ENCODE data around the gene RBM15B. TPM values are rescaled to one million over a fixed set of nuclear protein-coding genes. Genes with fewer than 3 reads are reported as not detected.
A peak's percentile ranks its signal among the peaks of the same experiment; 100 is the strongest.

Gene RBM15B
- total RNA-seq, 4 donors from 2014 or later: 33.6 to 50.9 (median 41.7) TPM

DNA sequence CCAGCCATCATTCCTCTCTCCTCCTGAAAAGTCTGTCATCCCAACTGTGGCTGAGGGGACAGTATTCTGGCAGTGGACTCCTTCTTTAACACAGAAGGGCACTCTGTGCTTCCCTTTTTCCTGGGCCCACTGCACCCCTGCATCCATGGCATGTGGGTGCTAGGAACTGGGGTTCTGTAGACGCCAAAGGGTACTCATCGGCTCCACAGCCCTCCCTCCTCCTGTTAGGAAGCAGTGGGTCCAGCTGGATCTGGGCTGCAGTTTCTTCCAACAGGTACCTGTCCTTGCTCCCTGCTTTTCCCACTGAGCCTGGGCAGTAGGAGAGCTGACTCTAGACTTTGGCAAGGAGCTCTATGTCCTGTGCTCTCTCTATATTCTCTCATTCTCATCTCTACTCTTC is 12.4 kb upstream of the RBM15B start:
- peak; percentile 25 to 71 for DNase-seq (ENCODE audit: low spot score in 2 of 2)
- Histone ChIP-seq H3K27me3 (no peaks in the 10 kb centered on the region), H3K36me3 (no peaks in the 10 kb centered on the region), H3K27ac (no peak overlapping the region), H3K4me3 (no peak overlapping the region), H3K9me3 (no peaks in the 10 kb centered on the region), H3K4me1 (peaks cover 4% of the 10 kb centered on the region)
- 92% methylated on average over 2 of the region's 2 CpGs for WGBS
- TF ChIP-seq EP300 (IDR thresholded peaks at IDR 0.05) (no peak), POLR2AphosphoS5 (IDR thresholded peaks at IDR 0.05) (no peak), CTCF (IDR thresholded peaks at IDR 0.05) (no peak), POLR2A (IDR thresholded peaks at IDR 0.05) (no peak)

DNA sequence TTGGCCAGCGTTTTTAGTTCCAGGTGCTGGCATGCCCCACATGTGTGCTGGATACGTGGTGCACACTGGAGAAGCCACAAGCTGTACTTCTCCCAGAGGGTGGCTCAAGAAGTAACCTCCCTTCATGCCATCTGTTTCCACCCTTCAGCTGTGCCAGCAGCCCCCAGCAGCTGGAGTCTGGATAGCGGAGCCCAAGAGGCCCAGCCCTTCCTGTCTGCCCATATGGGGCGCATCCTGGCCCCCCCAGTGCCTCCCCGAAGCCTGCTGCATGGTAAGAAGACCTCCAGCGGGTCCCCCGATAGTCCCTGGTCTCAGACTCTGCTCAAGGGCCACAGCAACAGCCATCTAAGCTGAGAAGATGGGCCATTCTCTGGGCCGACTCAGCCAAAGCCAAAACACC is 11.8 kb upstream of the RBM15B start:
- H3K36me3 ChIP-seq: no peaks in the 10 kb centered on the region
- H3K4me3 ChIP-seq: no peak overlapping the region
- peaks cover 10% of the 10 kb centered on the region for H3K4me1 ChIP-seq
- WGBS: 71% methylated on average over 7 of the region's 8 CpGs
- peak; percentile 40 to 49 for DNase-seq (ENCODE audit: low spot score in 2 of 2)
- TF ChIP-seq POLR2AphosphoS5 (IDR thresholded peaks at IDR 0.05) (no peak), POLR2A (IDR thresholded peaks at IDR 0.05) (no peak), CTCF (IDR thresholded peaks at IDR 0.05) (no peak), EP300 (IDR thresholded peaks at IDR 0.05) (no peak)
- no peak overlapping the region for H3K27ac ChIP-seq
- no peaks in the 10 kb centered on the region for H3K27me3 ChIP-seq
- H3K9me3 ChIP-seq: no peaks in the 10 kb centered on the region

GRCh38 chr3:51379746-51380455 is 11.2 kb upstream of the RBM15B start:
- H3K36me3 ChIP-seq: no peaks in the 10 kb centered on the region
- no peaks in the 10 kb centered on the region for H3K9me3 ChIP-seq
- H3K4me1 ChIP-seq: peaks cover 11% of the 10 kb centered on the region
- DNase-seq (ENCODE audit: low spot score in 2 of 2): peak; percentile 32 to 70
- 94% methylated on average over 7 of the region's 8 CpGs for WGBS
- TF ChIP-seq POLR2A (IDR thresholded peaks at IDR 0.05) (no peak), POLR2AphosphoS5 (IDR thresholded peaks at IDR 0.05) (no peak), CTCF (IDR thresholded peaks at IDR 0.05) (no peak), EP300 (IDR thresholded peaks at IDR 0.05) (no peak)
- H3K4me3 ChIP-seq: no peak overlapping the region
- H3K27ac ChIP-seq: no peak overlapping the region
- H3K27me3 ChIP-seq: no peaks in the 10 kb centered on the region

- no peaks in the 10 kb centered on the region for H3K36me3 ChIP-seq
- no peaks in the 10 kb centered on the region for H3K27me3 ChIP-seq
- DNase-seq (ENCODE audit: low spot score in 2 of 2): peak; percentile 28 to 65
- peaks cover 14% of the 10 kb centered on the region for H3K4me1 ChIP-seq
- TF ChIP-seq EP300 (IDR thresholded peaks at IDR 0.05): no peak
- TF ChIP-seq POLR2AphosphoS5 (IDR thresholded peaks at IDR 0.05): no peak
- no peak for TF ChIP-seq CTCF (IDR thresholded peaks at IDR 0.05)
- no peak for TF ChIP-seq POLR2A (IDR thresholded peaks at IDR 0.05)
- H3K4me3 ChIP-seq: no peak overlapping the region
- WGBS: 81% methylated on average over 12 of the region's 15 CpGs
- H3K9me3 ChIP-seq: no peaks in the 10 kb centered on the region
- no peak overlapping the region for H3K27ac ChIP-seq
These were observed 10.3 kb upstream of the RBM15B start for GRCh38 chr3:51380601-51381332.

DNA sequence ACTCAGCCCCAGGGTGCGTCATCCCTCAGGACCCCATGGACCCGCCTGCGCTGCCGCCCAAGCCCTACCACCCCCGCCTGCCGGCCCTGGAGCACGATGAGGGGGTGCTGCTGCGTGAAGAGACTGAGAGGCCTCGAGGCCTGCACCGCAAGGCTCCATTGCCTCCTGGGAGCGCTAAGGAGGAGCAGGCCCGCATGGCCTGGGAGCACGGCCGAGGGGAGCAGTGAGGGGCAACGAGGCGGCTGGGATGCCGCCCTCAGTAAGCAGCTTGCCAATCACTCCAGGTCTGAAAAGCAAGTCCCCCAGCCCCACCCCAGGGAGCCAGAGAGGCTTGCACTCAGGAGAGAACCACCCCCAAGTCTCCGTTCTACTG is 9.8 kb upstream of the RBM15B start:
- no peaks in the 10 kb centered on the region for H3K36me3 ChIP-seq
- peaks cover 19% of the 10 kb centered on the region for H3K4me1 ChIP-seq
- H3K4me3 ChIP-seq: no peak overlapping the region
- peak; percentile 59 to 70 for DNase-seq (ENCODE audit: low spot score in 2 of 2)
- H3K27ac ChIP-seq: no peak overlapping the region
- WGBS: 100% methylated on average over 1 of the region's 18 CpGs
- H3K27me3 ChIP-seq: no peaks in the 10 kb centered on the region
- H3K9me3 ChIP-seq: no peaks in the 10 kb centered on the region
- no peak for TF ChIP-seq POLR2AphosphoS5 (IDR thresholded peaks at IDR 0.05)
- TF ChIP-seq CTCF (IDR thresholded peaks at IDR 0.05): no peak
- TF ChIP-seq POLR2A (IDR thresholded peaks at IDR 0.05): no peak
- TF ChIP-seq EP300 (IDR thresholded peaks at IDR 0.05): no peak
